Activated CD8-positive, alpha-beta T cell treated with anti-CD3 and anti-CD28 coated beads, Interleukin-2, amount 10 ng/mL, durations not matched to agents 7 days and 5 days (primary cell): Measurements from ENCODE around the gene POFUT1. TPM values are rescaled to one million over a fixed set of nuclear protein-coding genes. Genes with fewer than 3 reads are reported as not detected.
"Not testable (repeated sequence)": the region's sequence is repeated elsewhere in the genome, so short reads cannot be mapped to it uniquely, and the experiment has no call there.

Source experiments
- ATAC-seq: fragments of 150-1000 bp; cut with Tn5 transposase; one replicate; pipeline ENCODE4 v1.10.0; 2021; ENCODE audit warnings: moderate library complexity
- CTCF ChIA-PET: fragments of 350-600 bp; sonication (Branson Sonifier 250); formaldehyde crosslinking; loops from one replicate; lab custom pipeline; 2021; ENCODE audit warnings: antibody characterized with exemption; lab: Charles Lee
- POLR2A ChIA-PET: fragments of 350-600 bp; sonication (Branson Sonifier 250); formaldehyde crosslinking; loops from one replicate; lab custom pipeline; 2021; ENCODE audit warnings: antibody characterized with exemption; lab: Charles Lee
- DNase-seq: peaks from one replicate; pipeline ENCODE4 v3.0.0-alpha.2; 2020
- H3K27ac Mint-ChIP-seq: one replicate; pipeline ENCODE4 v1.8.0; 2021; ENCODE audit warnings: mild to moderate bottlenecking, mixed read lengths
- H3K27me3 Mint-ChIP-seq: one replicate; pipeline ENCODE4 v1.8.0; 2021; ENCODE audit warnings: low read depth, mixed read lengths
- H3K36me3 Mint-ChIP-seq: one replicate; pipeline ENCODE4 v1.8.0; 2021; ENCODE audit warnings: low read depth, mixed read lengths
- H3K4me1 Mint-ChIP-seq: one replicate; pipeline ENCODE4 v1.8.0; 2021; ENCODE audit warnings: low read depth, mixed read lengths
- H3K4me3 Mint-ChIP-seq: one replicate; pipeline ENCODE4 v1.8.0; 2021; ENCODE audit warnings: mild to moderate bottlenecking, mixed read lengths
- H3K9me3 Mint-ChIP-seq: one replicate; pipeline ENCODE4 v1.8.0; 2022; ENCODE audit warnings: mixed read lengths; ENCODE audit not compliant: insufficient read depth
- total RNA-seq, 2 experiments: library from RNA; stranded (reverse); gene quantifications; one replicate each; pipeline ENCODE4 v1.2.3, GENCODE V29; 2021

Gene POFUT1
- total RNA-seq, 2 experiments from 2014 or later: 23.5 to 24.8 TPM

DNA sequence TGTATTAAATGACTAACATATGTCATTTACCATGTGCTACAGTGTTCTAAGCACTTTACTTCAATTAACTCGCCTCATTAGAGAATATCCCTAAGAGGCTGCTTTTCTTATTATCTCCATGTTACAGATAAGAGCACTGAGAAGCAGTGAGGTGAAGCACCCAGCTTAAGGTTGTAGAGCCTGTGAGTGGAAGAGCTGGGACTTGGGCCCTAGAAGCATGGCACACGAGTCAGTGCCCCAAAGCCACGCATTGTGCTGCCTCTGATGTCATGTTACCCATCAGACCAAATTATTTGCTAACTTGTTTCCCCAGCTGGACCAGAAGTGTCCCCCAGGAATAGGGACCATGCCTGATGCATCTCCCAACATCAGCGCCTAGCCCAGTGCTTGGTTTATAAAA lies 34.1 kb downstream of the POFUT1 start:
- Mint-ChIP-seq H3K9me3 (no peaks in the 10 kb centered on the region), H3K36me3 (no peaks in the 10 kb centered on the region), H3K4me3 (no peak overlapping the region), H3K27ac (no peak overlapping the region), H3K4me1 (peaks cover 3% of the 10 kb centered on the region), H3K27me3 (no peaks in the 10 kb centered on the region)
- POLR2A ChIA-PET: interaction anchor here (0.9 kb wide), 1 partner anchor 126 kb away, joined by 3 read pairs; no protein-coding TSS in a partner anchor
- CTCF ChIA-PET: no interaction called here
- DNase-seq: no peak
- no peak for ATAC-seq

- no peaks in the 10 kb centered on the region for H3K27me3 Mint-ChIP-seq
- H3K36me3 Mint-ChIP-seq: no peaks in the 10 kb centered on the region
- CTCF ChIA-PET: interaction anchor here (1.1 kb wide), 1 partner anchor 41 kb away, joined by 3 read pairs; no protein-coding TSS in a partner anchor
- no peak overlapping the region for H3K27ac Mint-ChIP-seq
- DNase-seq (no peak), ATAC-seq (no peak)
- H3K4me1 Mint-ChIP-seq: peaks cover 7% of the 10 kb centered on the region
- no peaks in the 10 kb centered on the region for H3K9me3 Mint-ChIP-seq
- POLR2A ChIA-PET: interaction anchor here (0.6 kb wide), 1 partner anchor 12 kb away, joined by 4 read pairs; no protein-coding TSS in a partner anchor
- no peak overlapping the region for H3K4me3 Mint-ChIP-seq
Observed at GRCh38 chr20:32244150-32244823, 36.6 kb downstream of the POFUT1 start.

GRCh38 chr20:32244959-32245358 lies 37.3 kb downstream of the POFUT1 start:
- H3K4me1 Mint-ChIP-seq: peaks cover 11% of the 10 kb centered on the region
- H3K27ac Mint-ChIP-seq: no peak overlapping the region
- H3K9me3 Mint-ChIP-seq: no peaks in the 10 kb centered on the region
- no peaks in the 10 kb centered on the region for H3K27me3 Mint-ChIP-seq
- no peak for ATAC-seq
- H3K36me3 Mint-ChIP-seq: no peaks in the 10 kb centered on the region
- DNase-seq: no peak
- no peak overlapping the region for H3K4me3 Mint-ChIP-seq
- ChIA-PET CTCF (no interaction called here), POLR2A (no interaction called here)

- H3K4me3 Mint-ChIP-seq, H3K36me3 Mint-ChIP-seq, CTCF ChIA-PET, H3K27me3 Mint-ChIP-seq, DNase-seq, ATAC-seq, POLR2A ChIA-PET, H3K9me3 Mint-ChIP-seq: not testable (repeated sequence)
- Mint-ChIP-seq H3K4me1 (peaks cover 13% of the 10 kb centered on the region), H3K27ac (peak overlapping the region; percentile 44)
Observed at GRCh38 chr20:32246208-32246607, 38.5 kb downstream of the POFUT1 start.

DNA sequence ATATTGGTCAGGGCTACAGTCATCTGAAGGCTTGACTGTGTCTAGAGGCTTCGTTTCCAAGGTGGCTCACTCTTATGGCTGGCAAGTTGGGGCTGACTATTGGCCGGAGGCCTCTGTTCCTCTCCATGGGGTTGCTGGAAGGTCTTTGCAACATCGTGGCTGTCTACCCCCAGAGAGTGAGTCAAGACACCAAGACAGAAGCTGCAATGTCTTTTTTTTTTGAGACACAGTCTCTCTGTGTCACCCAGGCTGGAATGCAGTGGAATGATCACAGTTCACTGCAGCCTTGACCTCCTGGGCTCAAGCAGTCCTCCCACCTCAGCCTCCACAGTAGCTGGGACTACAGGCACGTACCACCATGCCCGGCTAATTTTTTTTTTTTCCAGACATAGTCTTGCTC lies 40.4 kb downstream of the POFUT1 start:
- Mint-ChIP-seq H3K27me3 (no peaks in the 10 kb centered on the region), H3K4me1 (peaks cover 27% of the 10 kb centered on the region), H3K9me3 (peaks cover under 1% of the 10 kb centered on the region), H3K4me3 (no peak overlapping the region), H3K36me3 (peaks cover 2% of the 10 kb centered on the region), H3K27ac (no peak overlapping the region)
- ChIA-PET POLR2A (interaction anchor here (1.0 kb wide), 1 partner anchor 12 kb away, joined by 3 read pairs; no protein-coding TSS in a partner anchor), CTCF (interaction anchor here (0.7 kb wide), 1 partner anchor 16 kb away, joined by 3 read pairs; no protein-coding TSS in a partner anchor)
- ATAC-seq (no peak), DNase-seq (no peak)

DNA sequence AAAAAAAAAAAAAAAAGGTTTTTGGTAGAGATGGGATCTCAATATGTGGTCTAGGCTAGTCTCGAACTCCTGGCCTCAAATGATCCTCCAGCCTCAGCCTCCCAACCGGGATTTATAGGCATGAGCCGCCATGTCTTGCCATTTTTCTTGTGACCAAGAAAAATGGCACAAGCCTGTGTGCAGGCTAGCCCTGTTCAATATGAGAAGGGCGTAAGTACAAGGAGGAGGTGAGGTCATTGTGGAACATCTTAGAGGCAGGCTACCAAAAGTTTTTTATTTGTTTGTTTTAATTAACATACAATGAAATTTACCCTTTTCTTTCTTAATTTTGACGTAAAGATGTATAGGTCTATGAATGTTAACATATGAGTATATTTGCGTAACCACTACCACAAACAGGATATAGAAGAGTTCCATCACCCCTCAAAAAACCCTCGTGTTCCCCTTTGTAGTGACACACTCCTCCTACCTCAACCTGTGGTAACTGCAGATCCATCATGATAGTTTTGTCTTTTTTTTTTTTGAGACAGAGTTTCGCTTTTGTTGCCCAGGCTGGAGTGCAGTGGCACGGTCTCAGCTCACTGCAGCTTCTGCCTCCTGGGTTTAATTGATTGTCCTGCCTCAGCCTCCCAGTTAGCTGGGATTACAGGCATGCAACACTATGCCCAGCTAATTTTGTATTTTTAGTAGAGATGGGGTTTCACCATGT lies 41.5 kb downstream of the POFUT1 start:
- H3K9me3 Mint-ChIP-seq: peaks cover 4% of the 10 kb centered on the region
- DNase-seq: peak; percentile 77
- H3K36me3 Mint-ChIP-seq: peaks cover 6% of the 10 kb centered on the region
- ATAC-seq: peak; percentile 89
- peaks cover 30% of the 10 kb centered on the region for H3K4me1 Mint-ChIP-seq
- POLR2A ChIA-PET: interaction anchor here (1.0 kb wide), 1 partner anchor 13 kb away, joined by 3 read pairs; no protein-coding TSS in a partner anchor
- CTCF ChIA-PET: no interaction called here
- H3K27me3 Mint-ChIP-seq: no peaks in the 10 kb centered on the region
- peak overlapping the region; percentile 4 for H3K4me3 Mint-ChIP-seq
- H3K27ac Mint-ChIP-seq: peak overlapping the region; percentile 87

DNA sequence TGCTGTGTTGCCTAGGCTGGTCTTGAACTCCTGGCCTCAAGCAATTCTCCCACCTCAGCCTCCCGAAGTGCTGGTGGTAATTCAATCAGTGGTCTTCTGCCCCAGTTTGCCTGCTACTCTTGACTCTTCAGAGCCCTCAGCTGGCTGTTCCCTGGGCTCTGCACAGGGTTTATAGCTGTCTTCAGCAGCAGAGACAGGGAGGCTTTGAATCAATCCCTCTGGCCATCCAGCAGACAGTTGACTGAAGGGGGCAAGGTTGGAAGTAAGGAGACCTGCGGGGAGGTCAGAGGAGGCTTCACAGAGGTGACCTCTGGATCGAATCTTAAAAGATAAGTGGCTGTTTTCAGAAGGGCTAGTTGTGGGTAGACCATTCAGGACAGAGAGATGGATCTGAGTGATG lies 43.8 kb downstream of the POFUT1 start:
- peaks cover 32% of the 10 kb centered on the region for H3K4me1 Mint-ChIP-seq
- peaks cover 6% of the 10 kb centered on the region for H3K36me3 Mint-ChIP-seq
- ChIA-PET POLR2A (interaction anchor here (1.5 kb wide), 1 partner anchor 105 kb away, joined by 4 read pairs; no protein-coding TSS in a partner anchor), CTCF (no interaction called here)
- peaks cover 4% of the 10 kb centered on the region for H3K9me3 Mint-ChIP-seq
- peak overlapping the region; percentile 33 for H3K27ac Mint-ChIP-seq
- no peak for DNase-seq
- H3K4me3 Mint-ChIP-seq: no peak overlapping the region
- no peaks in the 10 kb centered on the region for H3K27me3 Mint-ChIP-seq
- ATAC-seq: no peak

GRCh38 chr20:32252189-32252588 lies 44.5 kb downstream of the POFUT1 start:
- peaks cover 40% of the 10 kb centered on the region for H3K4me1 Mint-ChIP-seq
- ChIA-PET POLR2A (interaction anchor here (0.7 to 1.5 kb wide), 2 partner anchors 33 to 104 kb away, joined by 4 read pairs; no protein-coding TSS in a partner anchor), CTCF (interaction anchor here (1.5 kb wide), 1 partner anchor 24 kb away, joined by 3 read pairs; no protein-coding TSS in a partner anchor)
- H3K27ac Mint-ChIP-seq: peak overlapping the region; percentile 27
- no peaks in the 10 kb centered on the region for H3K27me3 Mint-ChIP-seq
- peaks cover 4% of the 10 kb centered on the region for H3K9me3 Mint-ChIP-seq
- ATAC-seq: peak; percentile 12
- no peak overlapping the region for H3K4me3 Mint-ChIP-seq
- peak; percentile 62 for DNase-seq
- H3K36me3 Mint-ChIP-seq: peaks cover 6% of the 10 kb centered on the region

- POLR2A ChIA-PET: not testable (repeated sequence)
Observed at GRCh38 chr20:32260973-32261372, 53.3 kb downstream of the POFUT1 start.

DNA sequence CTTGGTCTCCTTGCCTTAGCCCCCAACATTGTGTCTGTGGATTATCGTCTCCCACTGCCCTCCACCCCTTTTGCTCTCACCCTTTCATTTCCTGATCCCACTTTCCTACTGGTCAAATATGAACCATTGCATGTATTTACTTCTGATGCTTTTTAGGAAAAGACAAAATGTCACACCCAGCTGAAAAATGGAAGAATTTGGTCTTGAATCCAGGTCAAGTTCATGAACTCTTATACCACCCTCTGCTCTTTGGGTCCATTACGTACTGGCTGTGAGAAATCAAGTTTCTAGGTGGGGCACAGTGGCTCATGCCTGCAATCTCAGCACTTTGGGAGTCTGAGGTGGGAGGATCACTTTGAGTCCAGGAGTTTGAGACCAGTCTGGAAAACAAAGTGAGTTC lies 54.0 kb downstream of the POFUT1 start:
- no peak for ATAC-seq
- Mint-ChIP-seq H3K4me1 (peaks cover 8% of the 10 kb centered on the region), H3K27ac (no peak overlapping the region), H3K36me3 (no peaks in the 10 kb centered on the region), H3K9me3 (no peaks in the 10 kb centered on the region), H3K4me3 (no peak overlapping the region), H3K27me3 (no peaks in the 10 kb centered on the region)
- CTCF ChIA-PET: no interaction called here
- POLR2A ChIA-PET: no interaction called here
- DNase-seq: no peak

More at GRCh38 chr20:32260973-32261372, 53.3 kb downstream of the POFUT1 start:
- DNase-seq, H3K36me3 Mint-ChIP-seq, H3K4me3 Mint-ChIP-seq, ATAC-seq, CTCF ChIA-PET, H3K27me3 Mint-ChIP-seq, H3K27ac Mint-ChIP-seq, H3K9me3 Mint-ChIP-seq: not testable (repeated sequence)
- H3K4me1 Mint-ChIP-seq: peaks cover 12% of the 10 kb centered on the region

DNA sequence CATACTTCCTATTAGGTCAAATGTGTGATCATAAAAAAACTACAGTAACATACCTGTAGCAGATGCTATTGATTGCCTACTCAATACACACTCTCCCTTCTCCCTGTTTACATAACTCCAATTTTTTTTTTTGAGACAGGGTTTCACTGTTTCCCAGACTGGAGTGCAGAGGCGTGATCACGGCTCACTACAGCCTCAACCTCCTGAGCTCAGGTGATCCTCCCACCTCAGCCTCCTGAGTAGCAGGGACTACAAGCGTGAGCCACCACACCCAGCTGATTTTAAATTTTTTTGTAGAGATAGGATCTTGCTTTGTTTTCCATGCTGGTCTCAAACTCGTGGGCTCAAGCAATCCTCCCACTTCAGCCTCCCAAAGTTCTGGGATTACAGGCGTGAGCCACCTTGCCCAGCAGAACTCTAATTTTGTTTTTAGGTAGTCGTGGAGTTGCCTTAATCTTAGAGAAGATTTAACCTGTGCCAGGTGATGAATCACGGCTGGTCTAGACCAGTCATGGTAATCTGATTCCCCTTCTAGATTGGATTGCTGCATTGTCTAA lies 55.8 kb downstream of the POFUT1 start:
- no peak for DNase-seq
- Mint-ChIP-seq H3K4me3 (no peak overlapping the region), H3K36me3 (no peaks in the 10 kb centered on the region), H3K9me3 (no peaks in the 10 kb centered on the region), H3K4me1 (no peaks in the 10 kb centered on the region), H3K27me3 (no peaks in the 10 kb centered on the region), H3K27ac (no peak overlapping the region)
- ATAC-seq: no peak
- ChIA-PET POLR2A (no interaction called here), CTCF (interaction anchor here (0.7 kb wide), 1 partner anchor 35 kb away, joined by 3 read pairs; no protein-coding TSS in a partner anchor)
